Body of pancreas (tissue), 4 donors: ENCODE measurements around the gene AGXT. TPM values are rescaled to one million over a fixed set of nuclear protein-coding genes. Genes with fewer than 3 reads are reported as not detected.

Source experiments
- ATAC-seq: fragments of 150-250 bp; one replicate; pipeline ENCODE4 v1.9.1; 2016
- DNase-seq, 4 donors: peaks; one replicate each; pipeline ENCODE4 v3.0.0-alpha.2; 2019
- H3K27ac ChIP-seq, 4 donors: fragments of 200-600 bp; sonication (generic); 1 replicate in 3 of 4; 2 replicates in 1 of 4; pipeline versions ENCODE4 v1.5.1 to v1.6.1; 2016 to 2019; ENCODE audit warnings: mild to moderate bottlenecking in 1 of 4, mixed read lengths in 1 of 4, moderate library complexity in 1 of 4
- H3K27me3 ChIP-seq, 2 donors: fragments of 200-600 bp; sonication (generic); one replicate each; pipeline ENCODE4 v1.6.0; 2016; ENCODE audit warnings: mild to moderate bottlenecking in 1 of 2
- H3K36me3 ChIP-seq, 2 donors: fragments of 200-600 bp; sonication (generic); replicated peaks in 1 of 2; 2 replicates each; pipeline ENCODE4 v1.5.1; 2016; ENCODE audit warnings: low read depth in 2 of 2; ENCODE audit not compliant: insufficient read depth in 1 of 2
- H3K4me1 ChIP-seq: fragments of 200-600 bp; sonication (generic); one replicate; pipeline ENCODE4 v1.6.0; 2016
- H3K4me3 ChIP-seq, 2 donors: fragments of 200-600 bp; sonication (generic); 1 replicate in 1 of 2; 2 replicates in 1 of 2; pipeline ENCODE4 v1.5.1; 2016 to 2019
- H3K9me3 ChIP-seq, 3 donors: fragments of 200-600 bp; sonication (generic); 1 replicate in 2 of 3; 2 replicates in 1 of 3; pipeline ENCODE4 v1.5.1; 2016
- POLR2A ChIP-seq, 3 donors: fragments of 450-650 bp; IDR thresholded peaks; one replicate each; pipeline ENCODE4 v1.6.1; 2016; ENCODE audit warnings: antibody characterized with exemption in 3 of 3, mild to moderate bottlenecking in 2 of 3
- WGBS, 2 donors: methylation state at CpG; one replicate each; pipeline ENCODE4 v1.1.5; 2017; 5-methylcytosine and 5-hydroxymethylcytosine counted together
- intact Hi-C: fragments of 100-400 bp; cut with DNase I; formaldehyde crosslinking; loops from one replicate; pipeline ENCODE4 v1.15.1; 2023
- total RNA-seq, 2 donors: library from RNA; depleted of rRNA; stranded (reverse); fragments of >200 nt; gene quantifications; one replicate each; pipeline ENCODE4 v1.1.0, GENCODE V29; 2016
- TF ChIP-seq, protein P1 (sequence below), 7 experiments: fragments of 450-650 bp in 4 of 7; fragments of 200-600 bp in 3 of 7; sonication (generic) in 3 of 7; IDR thresholded peaks; one replicate each; pipeline ENCODE4 v1.5.1; 2016 to 2019; ENCODE audit warnings: antibody characterized with exemption in 7 of 7

Gene AGXT
- total RNA-seq, 2 donors from 2014 or later, result 1.6 TPM; not detected in 1

DNA sequence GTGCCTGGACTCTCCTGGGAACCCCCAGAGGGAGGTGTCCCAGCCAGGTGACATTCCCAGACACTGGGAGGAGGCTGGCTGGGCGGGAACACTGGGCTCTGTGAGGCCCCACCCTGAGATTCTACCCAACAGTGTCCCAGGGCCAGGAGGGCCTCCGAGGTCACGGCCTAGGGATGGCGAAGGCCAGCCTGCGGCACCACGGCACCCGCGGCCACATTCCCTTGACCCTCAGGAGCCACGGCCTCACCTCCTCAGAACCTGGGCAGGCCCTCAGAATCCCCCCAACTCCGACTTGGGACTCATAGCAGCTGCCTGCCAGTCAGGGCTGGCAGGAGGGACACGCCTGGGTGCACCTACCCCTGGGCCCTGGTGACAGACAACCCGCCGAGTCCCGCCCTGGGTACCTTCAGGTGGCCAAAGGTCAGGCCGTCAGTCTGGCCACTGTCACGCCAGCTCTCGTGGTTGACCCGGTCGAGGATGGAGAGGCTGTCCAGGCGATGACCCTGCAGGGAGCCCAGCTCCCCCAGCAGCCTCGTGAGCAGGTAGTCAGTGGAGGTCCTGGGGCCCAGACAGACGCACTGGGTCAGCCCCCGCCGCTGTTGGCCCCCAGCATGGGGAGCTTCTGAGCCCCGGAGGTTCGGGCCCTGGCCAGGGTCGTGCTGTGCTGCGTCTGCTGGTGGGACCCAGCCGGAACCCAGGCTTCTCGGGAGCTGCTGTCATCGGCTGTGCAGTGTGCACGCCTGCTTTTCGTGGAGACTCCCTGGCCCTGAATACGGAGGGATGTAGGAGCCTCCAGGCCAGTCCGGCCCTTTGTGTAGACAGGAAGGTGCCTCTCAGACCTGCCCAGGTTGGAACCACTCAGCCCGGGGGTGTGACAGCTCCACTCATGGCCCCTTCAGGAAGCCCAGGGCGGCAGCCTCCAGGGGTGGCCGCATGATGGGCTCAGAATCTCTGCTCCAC is 21.3 kb downstream of the AGXT start:
- Histone ChIP-seq H3K9me3 (no peaks in the 10 kb centered on the region), H3K4me3 (no peak overlapping the region), H3K27me3 (no peaks in the 10 kb centered on the region), H3K27ac (no peak overlapping the region), H3K4me1 (no peaks in the 10 kb centered on the region), H3K36me3 (no peaks in the 10 kb centered on the region)
- intact Hi-C loops, result no loop called here
- no peak for TF ChIP-seq POLR2A (IDR thresholded peaks at IDR 0.05)
- TF ChIP-seq, protein P1, sequence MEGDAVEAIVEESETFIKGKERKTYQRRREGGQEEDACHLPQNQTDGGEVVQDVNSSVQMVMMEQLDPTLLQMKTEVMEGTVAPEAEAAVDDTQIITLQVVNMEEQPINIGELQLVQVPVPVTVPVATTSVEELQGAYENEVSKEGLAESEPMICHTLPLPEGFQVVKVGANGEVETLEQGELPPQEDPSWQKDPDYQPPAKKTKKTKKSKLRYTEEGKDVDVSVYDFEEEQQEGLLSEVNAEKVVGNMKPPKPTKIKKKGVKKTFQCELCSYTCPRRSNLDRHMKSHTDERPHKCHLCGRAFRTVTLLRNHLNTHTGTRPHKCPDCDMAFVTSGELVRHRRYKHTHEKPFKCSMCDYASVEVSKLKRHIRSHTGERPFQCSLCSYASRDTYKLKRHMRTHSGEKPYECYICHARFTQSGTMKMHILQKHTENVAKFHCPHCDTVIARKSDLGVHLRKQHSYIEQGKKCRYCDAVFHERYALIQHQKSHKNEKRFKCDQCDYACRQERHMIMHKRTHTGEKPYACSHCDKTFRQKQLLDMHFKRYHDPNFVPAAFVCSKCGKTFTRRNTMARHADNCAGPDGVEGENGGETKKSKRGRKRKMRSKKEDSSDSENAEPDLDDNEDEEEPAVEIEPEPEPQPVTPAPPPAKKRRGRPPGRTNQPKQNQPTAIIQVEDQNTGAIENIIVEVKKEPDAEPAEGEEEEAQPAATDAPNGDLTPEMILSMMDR (IDR thresholded peaks at IDR 0.05), result no peak
- DNase-seq, result no peak
- no peak for ATAC-seq
- 90% methylated on average over 38 of the region's 38 CpGs; no CpG with 5 or more reads in 1 of the 2 donors for WGBS, 2 donors

DNA sequence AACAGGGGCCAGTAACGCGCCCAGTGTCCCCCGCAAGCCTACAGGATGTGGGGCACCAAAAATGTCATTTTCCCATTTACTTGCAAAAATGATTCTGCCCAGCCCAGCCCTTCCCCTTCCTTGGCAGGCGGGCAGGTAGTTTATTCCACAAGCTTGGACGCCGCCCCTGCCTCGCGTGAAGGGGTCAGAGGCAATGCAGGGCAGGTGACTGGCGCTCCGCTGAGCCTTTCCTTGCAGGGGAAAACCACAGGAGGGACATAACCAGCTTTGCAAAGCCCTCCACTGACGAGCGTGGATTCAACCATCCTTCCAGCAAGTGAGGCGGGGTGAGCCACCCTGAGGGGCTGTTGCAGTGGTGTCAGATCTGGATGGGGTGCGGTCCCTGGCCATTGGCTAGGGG is 22.1 kb downstream of the AGXT start:
- H3K4me3 ChIP-seq, result no peak overlapping the region
- ATAC-seq, result no peak
- H3K9me3 ChIP-seq, result no peaks in the 10 kb centered on the region
- H3K27me3 ChIP-seq, result no peaks in the 10 kb centered on the region
- intact Hi-C loops, result no loop called here
- no peak overlapping the region for H3K27ac ChIP-seq
- TF ChIP-seq POLR2A (IDR thresholded peaks at IDR 0.05), result no peak
- TF ChIP-seq, protein P1 (IDR thresholded peaks at IDR 0.05), result no peak
- H3K36me3 ChIP-seq, result no peaks in the 10 kb centered on the region
- DNase-seq, result no peak
- H3K4me1 ChIP-seq, result no peaks in the 10 kb centered on the region
- WGBS, 2 donors, result 79% methylated on average over 8 to 14 of the region's 14 CpGs

DNA sequence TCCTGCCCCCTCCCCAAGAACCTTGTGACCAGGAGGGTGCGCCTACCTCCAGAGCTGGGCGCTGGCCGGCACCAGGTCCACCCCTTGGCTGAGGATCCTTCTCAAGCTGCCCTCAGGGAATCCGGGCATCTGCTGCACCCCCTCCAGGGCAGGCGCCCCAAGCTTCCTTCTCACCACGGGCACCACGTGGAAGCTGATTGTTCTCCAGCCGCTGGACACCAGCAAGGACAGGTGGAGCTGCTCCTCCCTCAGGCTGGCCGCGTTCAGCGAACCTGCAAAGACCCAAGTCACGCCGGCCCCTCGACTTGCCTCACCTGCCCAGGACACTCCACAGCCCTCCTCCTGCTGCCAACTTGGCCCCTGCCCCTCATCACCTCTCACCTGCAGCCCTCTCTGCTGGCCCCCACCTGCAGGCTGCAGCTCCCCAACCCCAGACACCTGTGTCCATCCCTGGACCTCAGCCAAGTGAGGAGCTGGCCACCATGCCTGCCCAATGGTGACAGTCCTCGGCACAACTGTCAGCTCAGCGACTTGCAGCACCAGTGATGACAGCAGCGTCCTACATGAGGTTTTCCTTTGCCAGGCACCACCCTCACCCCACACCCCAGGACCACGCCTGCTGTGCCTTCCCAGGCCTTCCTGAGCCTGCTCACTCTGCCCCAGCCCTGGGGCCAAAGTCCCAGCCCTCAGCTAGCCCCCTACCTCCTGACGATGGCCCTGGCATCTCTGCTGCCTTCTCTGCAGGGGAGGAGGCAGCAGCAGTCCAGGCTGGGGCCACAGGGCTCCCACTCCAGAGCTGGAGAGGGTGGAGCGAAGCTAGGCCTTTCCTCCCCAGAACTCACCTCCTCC is 23.1 kb downstream of the AGXT start:
- no peak overlapping the region for H3K27ac ChIP-seq
- H3K9me3 ChIP-seq, result no peaks in the 10 kb centered on the region
- no peaks in the 10 kb centered on the region for H3K27me3 ChIP-seq
- no peak overlapping the region for H3K4me3 ChIP-seq
- TF ChIP-seq POLR2A (IDR thresholded peaks at IDR 0.05), result no peak
- TF ChIP-seq, protein P1 (IDR thresholded peaks at IDR 0.05), result no peak
- peaks cover 10% of the 10 kb centered on the region for H3K4me1 ChIP-seq
- DNase-seq (no peak), ATAC-seq (no peak)
- WGBS, 2 donors, result 80% methylated on average over 10 to 19 of the region's 20 CpGs
- H3K36me3 ChIP-seq, result no peaks in the 10 kb centered on the region
- intact Hi-C loops, result no loop called here

DNA sequence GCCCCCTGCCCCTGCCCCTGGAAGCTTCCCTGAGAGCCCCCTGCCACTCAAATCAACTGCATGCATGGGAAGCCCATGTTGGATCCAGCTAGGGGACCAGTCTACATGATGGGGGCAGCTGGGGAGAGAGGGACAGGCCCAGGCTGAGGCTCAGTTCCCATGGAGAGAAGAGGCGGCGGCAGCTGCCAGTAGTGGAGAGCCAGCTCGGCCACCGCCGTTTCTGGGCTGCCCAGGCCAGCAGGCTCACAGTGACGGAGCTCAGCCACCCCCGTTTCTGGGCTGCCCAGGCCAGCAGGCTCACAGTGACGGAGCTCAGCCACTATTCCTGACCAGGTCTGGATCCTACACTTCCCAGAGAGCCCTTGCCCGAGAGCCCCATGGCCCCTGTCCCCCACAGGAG is 23.7 kb downstream of the AGXT start:
- ATAC-seq (no peak), DNase-seq (no peak)
- H3K9me3 ChIP-seq, result no peaks in the 10 kb centered on the region
- no peak overlapping the region for H3K4me3 ChIP-seq
- peaks cover 15% of the 10 kb centered on the region for H3K4me1 ChIP-seq
- no peaks in the 10 kb centered on the region for H3K36me3 ChIP-seq
- H3K27me3 ChIP-seq, result no peaks in the 10 kb centered on the region
- 76% methylated on average over 8 of the region's 9 CpGs; no CpG with 5 or more reads in 1 of the 2 donors for WGBS, 2 donors
- no peak overlapping the region for H3K27ac ChIP-seq
- intact Hi-C loops, result no loop called here
- no peak for TF ChIP-seq POLR2A (IDR thresholded peaks at IDR 0.05)
- TF ChIP-seq, protein P1 (IDR thresholded peaks at IDR 0.05), result no peak
